ENCODE data around the gene VPS33A. TPM values are rescaled to one million over a fixed set of nuclear protein-coding genes. Genes with fewer than 3 reads are reported as not detected.

Gene VPS33A
- total and polyA plus RNA-seq, 2 of the 13 experiments (the other 11 are each of a cell fraction or from before 2014, with no cell fraction given): 11.0 to 43.6 TPM

DNA sequence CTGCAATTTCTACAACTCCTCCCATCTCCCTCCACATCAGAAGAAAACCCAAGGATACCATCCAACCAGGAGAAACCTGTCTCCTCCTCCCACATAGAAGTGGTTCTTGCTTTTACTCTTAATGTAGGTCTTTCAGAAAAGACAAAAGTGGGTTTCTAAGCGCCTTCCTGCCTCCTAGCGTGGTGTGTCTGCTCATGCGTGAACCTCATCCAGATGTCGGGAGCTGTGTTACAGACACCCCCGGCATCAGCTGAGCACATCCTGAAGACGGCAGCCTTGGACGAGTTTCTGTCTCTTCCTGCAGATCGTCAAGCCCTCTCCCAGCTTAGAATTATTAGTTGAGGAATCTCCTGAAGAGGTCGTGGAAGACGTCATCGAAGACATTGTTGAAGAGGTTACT lies 73.9 kb downstream of the VPS33A start:
- 76% methylated on average over 11 of the region's 11 CpGs for WGBS (ENCODE audit: low lambda C conversion rate)
- Histone ChIP-seq H3K4me1 (ENCODE audit: insufficient read depth, low read length) (peaks cover 16% of the 10 kb centered on the region), H3K4me2 (ENCODE audit: low read depth, low read length) (no peak overlapping the region), H2AFZ (ENCODE audit: low read length) (no peak overlapping the region), H3K4me3 (replicated peaks in 1 of 3; ENCODE audit: insufficient read depth in 1 of 3, low read depth in 2 of 3, low read length in 3 of 3) (no peak overlapping the region), H3K27me3 (ENCODE audit: control insufficient read depth in 1 of 2, insufficient read depth in 2 of 2, low read length in 2 of 2) (peaks cover 9 to 37% of the 10 kb centered on the region in 2 experiments), H3K9me3 (ENCODE audit: low read length) (no peaks in the 10 kb centered on the region), H3K27ac (ENCODE audit: extremely low read length, insufficient read depth, low read length) (no peak overlapping the region), H3K9ac (ENCODE audit: insufficient read depth, low read depth, low read length) (no peak overlapping the region), H4K20me1 (ENCODE audit: insufficient read depth, low read length) (no peaks in the 10 kb centered on the region), H3K36me3 (replicated peaks in 1 of 2; ENCODE audit: control insufficient read depth in 1 of 2, insufficient read depth in 2 of 2, low read length in 2 of 2) (no peaks in the 10 kb centered on the region), H3K79me2 (ENCODE audit: insufficient read depth, low read length) (no peaks in the 10 kb centered on the region)
- no peak for DNase-seq (ENCODE audit: low spot score)
- in situ Hi-C loops (cut with HindIII; ENCODE audit: extremely low pct_ligation_motif_present, low pct_unique_long_range_greater_than_20kb): no loop called here
- no peak for FAIRE-seq
- TF ChIP-seq ZBTB1 (CRISPR knock-in tag; IDR thresholded peaks at IDR 0.05; ENCODE audit: borderline replicate concordance): no peak
- no peak for TF ChIP-seq HNF4G (IDR thresholded peaks at IDR 0.05; ENCODE audit: borderline replicate concordance, low read depth, low read length)
- TF ChIP-seq HNF4G (CRISPR knock-in tag; IDR thresholded peaks at IDR 0.05; ENCODE audit: borderline replicate concordance, low read depth): no peak
- no peak for TF ChIP-seq SP5 (CRISPR knock-in tag; IDR thresholded peaks at IDR 0.05; ENCODE audit: borderline replicate concordance, low read depth)
- no TSS peak for BruUV-seq (replicated peaks)
- CTCF ChIA-PET (ENCODE audit: low intra/inter-chr PET ratio, low total read pairs): no interaction called here
- intact Hi-C loops (cut with micrococcal nuclease; ENCODE audit: unreplicated experiment): no loop called here
- POLR2A ChIA-PET: no interaction called here
- no peak for ATAC-seq

DNA sequence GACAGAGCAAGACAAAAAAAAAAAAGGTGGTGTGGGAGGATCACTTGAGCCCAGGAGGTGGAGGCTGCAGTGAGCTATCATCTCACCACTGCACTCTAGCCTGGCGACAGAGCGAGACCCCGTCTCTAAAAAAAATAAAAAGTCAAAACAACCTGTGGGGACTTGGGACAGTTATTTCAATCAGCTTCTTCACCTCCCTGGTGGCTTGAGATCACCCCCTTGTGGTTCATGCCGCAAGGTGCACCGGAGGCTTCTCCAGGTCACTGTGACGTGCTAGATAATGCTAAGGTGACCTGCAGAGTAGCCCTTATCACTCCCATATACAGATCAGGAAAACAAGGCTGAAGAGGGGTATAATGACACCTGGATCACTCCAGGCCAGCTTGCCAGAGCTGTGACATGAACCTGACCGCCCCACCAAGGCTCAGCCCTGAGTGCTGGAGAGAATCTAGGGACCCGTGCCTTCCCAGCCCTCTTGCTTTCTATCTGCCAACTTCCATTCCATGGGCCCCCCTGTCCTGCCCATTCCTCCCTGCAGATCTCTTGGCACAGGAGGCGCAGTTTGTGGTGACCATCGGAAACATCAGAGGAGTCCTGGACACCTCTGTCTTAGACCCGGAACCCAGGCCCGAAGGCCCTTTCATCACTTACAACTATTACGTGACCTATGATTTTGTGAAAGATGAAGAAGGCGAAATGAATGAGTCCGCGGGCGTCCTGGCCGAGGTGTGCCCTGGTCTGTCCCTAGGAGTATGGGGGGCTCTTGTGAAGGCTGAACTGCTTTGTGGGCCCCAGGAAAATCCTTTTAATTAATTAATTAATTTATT lies 75.2 kb downstream of the VPS33A start:
- ATAC-seq (peak; percentile 91), DNase-seq (ENCODE audit: low spot score) (peak; percentile 60), FAIRE-seq (peak; percentile 87)
- BruUV-seq (replicated peaks): no TSS peak
- Histone ChIP-seq H3K27ac (ENCODE audit: extremely low read length, insufficient read depth, low read length) (no peak overlapping the region), H2AFZ (ENCODE audit: low read length) (no peak overlapping the region), H3K4me2 (ENCODE audit: low read depth, low read length) (no peak overlapping the region), H3K79me2 (ENCODE audit: insufficient read depth, low read length) (no peaks in the 10 kb centered on the region), H3K9ac (ENCODE audit: insufficient read depth, low read depth, low read length) (no peak overlapping the region), H4K20me1 (ENCODE audit: insufficient read depth, low read length) (no peaks in the 10 kb centered on the region), H3K9me3 (ENCODE audit: low read length) (no peaks in the 10 kb centered on the region), H3K36me3 (replicated peaks in 1 of 2; ENCODE audit: control insufficient read depth in 1 of 2, insufficient read depth in 2 of 2, low read length in 2 of 2) (no peaks in the 10 kb centered on the region), H3K4me1 (ENCODE audit: insufficient read depth, low read length) (peaks cover 5% of the 10 kb centered on the region; the same call in 1 of the 2 replicates), H3K27me3 (ENCODE audit: control insufficient read depth in 1 of 2, insufficient read depth in 2 of 2, low read length in 2 of 2) (peaks cover 9 to 28% of the 10 kb centered on the region in 2 experiments), H3K4me3 (replicated peaks in 1 of 3; ENCODE audit: insufficient read depth in 1 of 3, low read depth in 2 of 3, low read length in 3 of 3) (no peak overlapping the region)
- POLR2A ChIA-PET: no interaction called here
- intact Hi-C loops (cut with micrococcal nuclease; ENCODE audit: unreplicated experiment): loop anchor here (1.0 to 2.0 kb wide), 2 partner anchors 60 to 136 kb away; no protein-coding TSS in a partner anchor
- CTCF ChIA-PET (ENCODE audit: low intra/inter-chr PET ratio, low total read pairs): interaction anchor here (0.7 to 2.2 kb wide), 4 partner anchors 54 to 137 kb away, joined by 3 to 21 read pairs (median 8); no protein-coding TSS in a partner anchor
- 48% methylated on average over 16 of the region's 18 CpGs for WGBS (ENCODE audit: low lambda C conversion rate)
- in situ Hi-C loops (cut with HindIII; ENCODE audit: extremely low pct_ligation_motif_present, low pct_unique_long_range_greater_than_20kb): no loop called here
- TF ChIP-seq CTCF (CRISPR knock-in tag; IDR thresholded peaks at IDR 0.05) (peak; percentile 90), CREB1 (IDR thresholded peaks at IDR 0.05) (peak; percentile 34; the same call in 1 of the 2 replicates), CREB1 (CRISPR knock-in tag; IDR thresholded peaks at IDR 0.05) (no peak), RXRB (CRISPR knock-in tag; IDR thresholded peaks at IDR 0.05; ENCODE audit: borderline replicate concordance) (0 out of 2 replicates have a peak, but pooled peaks have one; percentile 25), KDM3A (CRISPR knock-in tag; IDR thresholded peaks at IDR 0.05; ENCODE audit: low read depth) (0 out of 2 replicates have a peak, but pooled peaks have one; percentile 22), ZNF362 (CRISPR knock-in tag; IDR thresholded peaks at IDR 0.05; ENCODE audit: borderline replicate concordance) (peak; percentile 32; the same call in 1 of the 2 replicates), KLF6 (CRISPR knock-in tag; IDR thresholded peaks at IDR 0.05) (no peak), MYNN (CRISPR knock-in tag; IDR thresholded peaks at IDR 0.05; ENCODE audit: low read depth) (no peak)
- TF ChIP-seq, protein P1, sequence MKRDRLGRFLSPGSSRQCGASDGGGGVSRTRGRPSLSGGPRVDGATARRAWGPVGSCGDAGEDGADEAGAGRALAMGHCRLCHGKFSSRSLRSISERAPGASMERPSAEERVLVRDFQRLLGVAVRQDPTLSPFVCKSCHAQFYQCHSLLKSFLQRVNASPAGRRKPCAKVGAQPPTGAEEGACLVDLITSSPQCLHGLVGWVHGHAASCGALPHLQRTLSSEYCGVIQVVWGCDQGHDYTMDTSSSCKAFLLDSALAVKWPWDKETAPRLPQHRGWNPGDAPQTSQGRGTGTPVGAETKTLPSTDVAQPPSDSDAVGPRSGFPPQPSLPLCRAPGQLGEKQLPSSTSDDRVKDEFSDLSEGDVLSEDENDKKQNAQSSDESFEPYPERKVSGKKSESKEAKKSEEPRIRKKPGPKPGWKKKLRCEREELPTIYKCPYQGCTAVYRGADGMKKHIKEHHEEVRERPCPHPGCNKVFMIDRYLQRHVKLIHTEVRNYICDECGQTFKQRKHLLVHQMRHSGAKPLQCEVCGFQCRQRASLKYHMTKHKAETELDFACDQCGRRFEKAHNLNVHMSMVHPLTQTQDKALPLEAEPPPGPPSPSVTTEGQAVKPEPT (CRISPR knock-in tag; IDR thresholded peaks at IDR 0.05; ENCODE audit: low read depth): no peak

Measured in HepG2 (cell line).